Fibroblast of peridontal ligament (primary cell): ENCODE measurements around the gene GABPB1.
"Not testable (repeated sequence)": the region's sequence is repeated elsewhere in the genome, so short reads cannot be mapped to it uniquely, and the experiment has no call there.

Experiments
- DNase-seq: peaks from one replicate; pipeline ENCODE4 v3.0.0-alpha.2; 2010; ENCODE audit errors: extremely low read depth

Gene GABPB1

GRCh38 chr15:50354838-50355618 lies at the start of gene GABPB1:
Gene GABPB1 (minus strand): TSS chr15:50355198. CDS start chr15:50309798, 45,400 bp downstream.
- peak; percentile 95 for DNase-seq

- peak; percentile 18 for DNase-seq
Observed at GRCh38 chr15:50391561-50391960, 36.6 kb upstream of the GABPB1 start.

DNA sequence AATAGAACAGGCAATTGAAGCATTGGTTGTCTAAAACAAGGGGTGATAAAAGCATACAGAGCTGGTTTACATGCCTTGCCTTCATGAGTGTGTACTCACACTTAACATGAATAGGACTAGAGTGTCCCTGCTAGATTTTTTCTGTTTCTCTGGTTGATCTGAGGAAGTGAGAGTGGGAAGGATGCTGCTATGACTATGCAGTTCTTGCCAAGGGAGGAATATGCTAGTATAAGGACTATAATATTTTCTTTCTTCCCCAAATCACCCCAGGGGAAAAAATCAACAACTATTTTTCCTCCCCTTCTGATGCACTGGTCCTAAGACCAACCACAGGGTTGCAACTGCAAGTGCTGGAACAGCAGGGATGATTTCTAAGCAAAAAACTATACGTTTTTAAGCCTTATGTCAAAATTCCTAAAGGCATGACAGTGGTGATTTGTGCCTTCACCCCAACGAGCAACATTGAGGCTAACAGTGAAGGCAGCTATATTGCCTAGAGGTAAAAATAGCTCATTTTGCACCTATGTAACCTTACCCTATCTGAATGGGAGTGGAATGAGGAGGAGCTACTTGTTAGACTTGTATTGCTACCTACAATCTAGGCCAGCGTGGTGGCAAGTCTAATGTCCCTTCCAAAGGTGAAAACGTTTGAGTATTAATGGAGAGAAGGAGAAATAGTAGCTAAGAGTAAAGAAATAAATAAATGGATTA lies 35.7 kb upstream of the GABPB1 start:
- peak; percentile 11 for DNase-seq

GRCh38 chr15:50382408-50382807 lies 27.4 kb upstream of the GABPB1 start:
- not testable (repeated sequence) for DNase-seq

DNA sequence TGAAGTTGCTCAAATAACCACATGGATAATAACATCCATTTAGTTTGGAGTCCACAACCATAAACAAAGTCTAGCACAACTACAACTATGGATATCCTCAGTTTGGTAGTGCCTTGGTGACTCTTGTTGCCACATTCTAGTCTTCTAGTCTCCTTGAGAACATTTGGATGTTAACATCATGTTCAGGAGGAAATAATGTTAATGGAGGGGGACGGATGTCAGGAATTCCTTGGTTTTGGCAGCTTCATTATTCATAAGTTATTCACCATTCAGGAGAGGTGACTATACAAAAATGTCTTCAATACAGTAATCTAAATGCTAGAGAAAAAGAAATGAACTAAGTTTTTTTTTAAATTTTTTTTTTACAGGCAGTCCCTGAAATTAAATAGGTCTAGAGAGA lies 26.4 kb upstream of the GABPB1 start:
- no peak for DNase-seq

- peak; percentile 67 for DNase-seq
Observed at GRCh38 chr15:50380089-50380488, 25.1 kb upstream of the GABPB1 start.

DNA sequence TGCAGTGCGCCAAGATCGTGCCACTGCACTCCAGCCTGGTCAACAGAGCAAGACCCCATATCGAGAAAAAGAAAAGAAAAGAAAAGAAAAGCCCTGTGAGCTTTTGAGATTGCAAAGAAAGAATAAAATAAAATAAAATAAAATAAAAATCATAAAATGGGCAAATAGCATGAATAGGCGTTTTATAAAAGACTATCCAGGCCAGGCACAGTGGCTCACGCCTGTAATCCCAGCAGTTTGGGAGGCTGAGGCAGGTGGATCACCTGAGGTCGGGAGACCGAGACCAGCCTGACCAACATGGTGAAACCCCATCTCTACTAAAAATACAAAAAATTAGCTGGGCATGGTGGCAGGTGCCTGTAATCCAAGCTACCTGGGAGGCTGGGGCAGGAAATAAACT lies 24.4 kb upstream of the GABPB1 start:
- DNase-seq: not testable (repeated sequence)

GRCh38 chr15:50378776-50379175 lies 23.8 kb upstream of the GABPB1 start:
- no peak for DNase-seq

DNA sequence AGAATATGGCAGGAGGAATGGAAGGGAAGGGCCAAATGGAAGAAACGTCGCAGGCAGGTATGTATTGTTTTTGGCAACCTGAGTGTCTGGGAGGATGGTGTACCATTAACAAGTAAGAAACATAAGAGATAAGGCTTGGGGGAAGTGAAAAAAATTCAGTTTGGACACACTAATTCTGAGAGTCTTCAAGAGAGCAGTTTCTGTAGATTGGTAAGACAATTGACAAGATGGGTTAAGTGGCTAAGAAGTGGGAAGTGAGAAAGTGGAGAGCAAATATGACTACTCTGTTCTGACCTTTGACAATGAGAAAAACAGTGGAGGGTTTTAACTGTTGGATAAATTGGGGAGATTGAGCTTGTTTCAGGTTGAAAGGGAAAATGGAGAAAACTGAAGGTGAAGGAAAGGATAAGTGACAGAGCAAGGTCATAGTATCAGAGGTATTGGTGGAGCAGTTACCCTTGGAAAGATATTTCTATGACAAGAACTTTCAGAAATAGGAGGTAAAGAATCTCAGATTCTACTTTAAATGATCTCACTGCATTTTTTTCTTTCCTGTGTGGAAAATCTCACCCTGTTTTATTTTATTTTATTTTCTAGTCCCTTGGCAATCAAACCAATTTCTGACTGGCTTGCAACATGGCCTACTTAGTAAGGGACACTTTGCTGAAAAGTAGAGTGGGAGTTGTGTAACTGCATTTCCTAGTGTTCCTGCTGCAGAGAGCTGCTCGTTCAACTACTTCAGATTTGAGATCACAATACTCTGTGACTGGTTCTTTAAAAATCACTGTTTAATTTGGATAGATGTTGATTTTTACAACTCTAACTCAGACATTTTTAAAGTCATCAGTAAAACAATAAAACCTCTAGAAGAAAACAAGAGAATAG lies 23.1 kb upstream of the GABPB1 start:
- no peak for DNase-seq

- not testable (repeated sequence) for DNase-seq
Observed at GRCh38 chr15:50369564-50369963, 14.6 kb upstream of the GABPB1 start.

DNA sequence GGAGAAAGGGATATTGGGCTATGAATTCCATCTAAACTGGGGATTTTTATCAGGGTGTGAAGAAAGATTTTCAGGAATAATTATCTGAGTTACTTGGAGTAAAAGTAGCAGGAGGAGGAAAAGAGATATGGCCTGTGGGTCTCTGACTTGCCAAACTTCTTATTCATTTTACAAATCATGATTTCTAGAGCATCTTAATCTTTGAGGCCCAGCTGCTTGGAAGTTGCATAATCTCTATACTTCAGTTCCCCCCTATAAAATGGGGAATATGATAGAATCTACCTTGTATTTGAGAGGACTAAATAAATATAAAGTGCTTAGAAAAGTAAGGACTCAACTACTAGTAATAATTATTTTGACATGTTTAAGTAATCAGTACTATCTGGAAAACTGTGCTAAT lies 11.0 kb upstream of the GABPB1 start:
- DNase-seq: no peak

GRCh38 chr15:50365570-50365969 lies 10.6 kb upstream of the GABPB1 start:
- DNase-seq: no peak

DNA sequence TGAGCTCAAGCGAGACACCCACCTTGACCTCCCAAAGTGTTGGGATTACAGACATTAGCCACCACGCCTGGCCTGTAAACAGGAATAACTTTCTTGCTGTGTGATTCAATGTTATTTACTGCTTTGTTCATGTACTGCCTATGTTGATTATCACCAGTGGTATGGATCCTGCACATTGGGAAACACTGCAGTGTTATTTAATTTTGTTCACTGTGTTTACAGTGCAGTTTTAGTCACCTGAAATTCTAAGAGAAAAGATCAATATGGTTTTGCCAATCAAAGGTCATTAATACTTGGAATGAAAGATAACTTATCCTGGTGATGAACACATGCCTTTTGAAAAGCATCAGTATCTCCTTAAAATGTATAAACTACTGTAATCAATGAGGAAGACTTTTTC lies 8.6 kb upstream of the GABPB1 start:
- no peak for DNase-seq

DNA sequence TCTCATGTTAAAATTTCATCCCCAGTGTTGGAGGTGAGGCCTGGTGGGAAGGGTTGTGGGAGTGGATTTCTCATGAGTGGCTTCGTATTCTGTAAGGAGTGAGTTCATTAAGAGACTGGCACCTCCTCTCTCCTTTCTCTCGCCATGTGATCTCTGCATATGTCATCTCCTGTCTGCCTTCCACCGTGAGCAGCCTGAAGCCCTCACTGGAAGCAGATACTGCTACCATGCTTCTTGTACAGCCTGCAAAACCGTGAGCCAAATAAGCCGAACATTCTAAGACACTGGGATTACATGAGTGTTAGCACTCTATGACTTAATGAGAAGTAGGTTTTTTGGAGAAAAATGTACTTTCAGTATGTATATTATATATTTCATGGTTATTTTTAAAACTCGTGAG lies 6.8 kb upstream of the GABPB1 start:
- DNase-seq: no peak

GRCh38 chr15:50358845-50359244 lies 3.8 kb upstream of the GABPB1 start:
- peak; percentile 54 for DNase-seq

GRCh38 chr15:50355980-50356379 lies 982 bp upstream of the GABPB1 start:
- DNase-seq: peak; percentile 67

DNA sequence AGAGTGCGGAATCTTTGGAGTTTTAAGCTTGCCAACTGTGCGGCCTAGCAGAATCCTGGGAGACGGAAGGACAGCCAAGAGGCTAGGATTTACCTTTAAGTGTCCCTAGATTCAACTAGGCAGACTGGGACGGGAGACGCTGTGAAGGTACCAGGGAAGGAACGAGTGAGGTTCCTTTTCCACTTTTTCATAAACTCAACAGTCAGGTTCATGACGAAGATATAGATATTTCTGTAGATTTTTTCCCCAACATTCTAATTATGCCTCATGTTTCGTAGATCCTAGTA lies 564 bp upstream of the GABPB1 start:
- DNase-seq: no peak

DNA sequence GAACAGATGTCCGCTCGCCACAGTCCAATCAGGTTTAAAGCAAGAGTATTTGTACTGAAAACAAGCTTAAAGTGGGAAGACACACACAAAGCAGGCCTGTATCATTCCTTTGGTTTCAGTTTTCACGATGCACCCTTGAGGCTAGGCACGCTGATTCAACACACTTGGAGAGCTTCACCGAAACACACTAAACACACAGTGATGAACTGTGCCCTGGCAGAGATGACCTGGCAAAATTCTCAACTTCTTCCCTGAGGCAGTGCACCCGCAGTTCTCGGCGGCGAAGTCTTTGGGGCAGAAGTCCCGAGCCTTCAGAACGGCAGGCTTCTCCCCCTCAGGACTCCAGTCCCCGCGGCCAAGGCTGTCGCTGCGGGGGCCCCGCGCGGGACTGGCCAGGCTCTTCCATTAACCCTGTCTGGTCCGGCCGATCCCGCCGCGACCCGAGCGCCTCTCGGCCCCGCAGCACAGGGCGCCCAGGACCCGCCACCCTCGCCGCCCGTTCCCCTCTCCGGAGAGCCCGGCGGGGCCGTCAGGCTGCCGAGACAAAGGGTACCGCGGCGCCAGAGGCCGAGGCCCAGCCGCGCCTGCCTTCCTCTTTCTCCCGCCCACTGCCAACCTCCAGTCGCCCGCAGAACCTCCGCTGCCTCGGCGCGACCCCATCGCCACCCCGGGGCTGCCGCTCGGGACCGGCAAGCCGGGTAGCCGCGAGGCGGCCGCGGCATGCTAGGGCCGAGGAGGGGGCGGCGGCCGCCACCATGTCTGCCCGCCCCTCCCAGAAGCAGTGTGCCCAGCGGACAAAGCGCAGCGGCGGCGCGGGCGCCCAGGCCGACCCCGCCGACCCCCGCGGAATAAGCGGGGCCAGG lies 792 bp downstream of the GABPB1 start:
- peak; percentile 95 for DNase-seq

- peak; percentile 96 for DNase-seq
Observed at GRCh38 chr15:50353251-50353974, 1.6 kb downstream of the GABPB1 start.

DNA sequence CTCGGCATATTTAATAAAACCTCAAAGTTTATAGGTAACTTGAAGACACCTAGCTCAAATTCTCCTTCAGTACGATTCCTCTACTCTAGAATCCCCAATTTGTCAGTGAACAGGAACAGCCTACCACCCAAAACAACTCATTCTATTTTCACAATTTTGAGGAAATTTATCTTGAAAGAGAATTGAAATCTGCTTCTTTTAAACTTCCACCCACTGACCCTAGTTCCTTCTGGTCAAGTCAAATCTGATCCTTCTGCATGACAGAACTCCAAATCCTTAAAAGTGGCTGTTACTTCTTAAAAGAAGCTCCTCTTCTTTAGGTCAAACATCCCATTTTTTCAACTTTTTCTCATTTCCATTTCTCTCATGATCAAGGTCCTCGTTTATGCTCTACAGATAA lies 4.4 kb downstream of the GABPB1 start:
- no peak for DNase-seq

DNA sequence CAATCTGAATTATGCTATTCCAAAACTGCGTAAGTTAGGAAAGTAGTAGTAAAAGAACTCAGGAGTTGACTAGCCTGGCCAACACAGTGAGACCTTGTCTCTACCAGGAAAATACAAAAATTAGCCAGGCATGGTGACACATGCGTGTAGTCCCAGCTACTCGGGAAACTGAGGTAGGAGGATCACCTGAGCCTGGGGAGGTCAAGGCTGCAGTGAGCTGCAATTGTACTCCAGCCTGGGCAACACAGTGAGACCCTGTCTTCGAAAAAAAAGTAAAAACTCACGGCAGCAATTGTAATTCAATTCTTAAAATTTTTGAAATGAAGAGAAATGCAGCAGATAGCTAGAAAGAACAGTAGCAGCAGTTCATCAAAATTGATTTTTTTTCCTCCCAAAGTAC lies 9.7 kb downstream of the GABPB1 start:
- no peak for DNase-seq
